ENCODE measurements around the gene ZHX3. TPM values are rescaled to one million over a fixed set of nuclear protein-coding genes. Genes with fewer than 3 reads are reported as not detected.

The ZHX3 gene
- total and polyA plus RNA-seq, 2 of the 13 experiments (the other 11 are each of a cell fraction or from before 2014, with no cell fraction given): 8.4 to 11.7 TPM

DNA sequence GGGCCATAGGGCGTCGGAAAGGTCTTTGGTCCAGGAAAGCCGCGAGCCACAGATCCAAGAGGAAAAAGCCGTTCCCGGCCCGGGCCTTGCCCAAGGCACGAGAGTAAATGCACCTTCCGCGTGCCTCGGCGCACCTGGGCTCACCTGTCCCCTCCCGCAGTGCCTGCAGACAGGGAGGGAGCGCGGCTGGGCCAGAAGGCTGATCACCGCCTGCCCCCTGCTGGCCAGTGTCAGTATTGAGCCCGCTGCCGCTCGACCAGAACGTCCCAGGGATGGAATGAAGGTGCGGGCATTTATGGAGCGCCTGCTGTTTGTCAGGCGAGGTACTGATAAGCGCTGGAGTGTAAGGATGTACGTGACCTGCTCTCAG, 22.4 kb upstream of the ZHX3 start (continued):
- 0 out of 2 replicates have a peak, but pooled peaks have one; percentile 48 for TF ChIP-seq SOX5 (CRISPR knock-in tag; IDR thresholded peaks at IDR 0.05; ENCODE audit: borderline replicate concordance)
- TF ChIP-seq ZC3H4 (CRISPR knock-in tag; IDR thresholded peaks at IDR 0.05; ENCODE audit: borderline replicate concordance): no peak
- TF ChIP-seq PRMT3 (CRISPR knock-in tag; IDR thresholded peaks at IDR 0.05; ENCODE audit: borderline replicate concordance, low read depth): no peak
- TF ChIP-seq DNMT1 (CRISPR knock-in tag; IDR thresholded peaks at IDR 0.05): peak; percentile 92; the same call in 1 of the 2 replicates
- TF ChIP-seq BCL6 (CRISPR knock-in tag; IDR thresholded peaks at IDR 0.05): peak; percentile 52; the same call in 1 of the 2 replicates
- TF ChIP-seq TSC22D2 (CRISPR knock-in tag; IDR thresholded peaks at IDR 0.05; ENCODE audit: borderline replicate concordance): 0 out of 2 replicates have a peak, but pooled peaks have one; percentile 34
- TF ChIP-seq NRL (CRISPR knock-in tag; IDR thresholded peaks at IDR 0.05; ENCODE audit: borderline replicate concordance): peak; percentile 87
- peak; percentile 55; the same call in 1 of the 2 replicates for TF ChIP-seq TGIF2 (CRISPR knock-in tag; IDR thresholded peaks at IDR 0.05)
- peak; percentile 20 for TF ChIP-seq ZNF629 (CRISPR knock-in tag; conservative IDR thresholded peaks at IDR 0.05)
- peak; percentile 17; the same call in 1 of the 2 replicates for TF ChIP-seq KDM4B (CRISPR knock-in tag; IDR thresholded peaks at IDR 0.05)
- no peak for TF ChIP-seq ZZZ3 (CRISPR knock-in tag; IDR thresholded peaks at IDR 0.05; ENCODE audit: borderline replicate concordance)
- TF ChIP-seq REL (CRISPR knock-in tag; conservative IDR thresholded peaks at IDR 0.05): no peak
- no peak for TF ChIP-seq ZNF20 (CRISPR knock-in tag; IDR thresholded peaks at IDR 0.05)
- no peak for TF ChIP-seq HES4 (CRISPR knock-in tag; IDR thresholded peaks at IDR 0.05; ENCODE audit: borderline replicate concordance)
- TF ChIP-seq ZNF614 (CRISPR knock-in tag; IDR thresholded peaks at IDR 0.05; ENCODE audit: borderline replicate concordance): peak; percentile 90; the same call in 1 of the 2 replicates
- TF ChIP-seq ZNF350 (CRISPR knock-in tag; IDR thresholded peaks at IDR 0.05; ENCODE audit: borderline replicate concordance, low read depth): peak; percentile 92
- TF ChIP-seq, protein P1, sequence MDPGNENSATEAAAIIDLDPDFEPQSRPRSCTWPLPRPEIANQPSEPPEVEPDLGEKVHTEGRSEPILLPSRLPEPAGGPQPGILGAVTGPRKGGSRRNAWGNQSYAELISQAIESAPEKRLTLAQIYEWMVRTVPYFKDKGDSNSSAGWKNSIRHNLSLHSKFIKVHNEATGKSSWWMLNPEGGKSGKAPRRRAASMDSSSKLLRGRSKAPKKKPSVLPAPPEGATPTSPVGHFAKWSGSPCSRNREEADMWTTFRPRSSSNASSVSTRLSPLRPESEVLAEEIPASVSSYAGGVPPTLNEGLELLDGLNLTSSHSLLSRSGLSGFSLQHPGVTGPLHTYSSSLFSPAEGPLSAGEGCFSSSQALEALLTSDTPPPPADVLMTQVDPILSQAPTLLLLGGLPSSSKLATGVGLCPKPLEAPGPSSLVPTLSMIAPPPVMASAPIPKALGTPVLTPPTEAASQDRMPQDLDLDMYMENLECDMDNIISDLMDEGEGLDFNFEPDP (CRISPR knock-in tag; conservative IDR thresholded peaks at IDR 0.05): peak; percentile 9; the same call in 1 of the 2 replicates
- no peak for TF ChIP-seq REXO4 (CRISPR knock-in tag; IDR thresholded peaks at IDR 0.05; ENCODE audit: borderline replicate concordance)
- no peak for TF ChIP-seq ZNF720 (CRISPR knock-in tag; IDR thresholded peaks at IDR 0.05)
- peak; percentile 64; the same call in 1 of the 2 replicates for TF ChIP-seq KLF11 (CRISPR knock-in tag; IDR thresholded peaks at IDR 0.05)
- peak; percentile 89 for TF ChIP-seq IRF2 (CRISPR knock-in tag; IDR thresholded peaks at IDR 0.05)
- 0 out of 2 replicates have a peak, but pooled peaks have one; percentile 80 for TF ChIP-seq ZIK1 (CRISPR knock-in tag; IDR thresholded peaks at IDR 0.05; ENCODE audit: borderline replicate concordance, low read depth)
- peak; percentile 17; the same call in 1 of the 2 replicates for TF ChIP-seq ZNF232 (CRISPR knock-in tag; IDR thresholded peaks at IDR 0.05; ENCODE audit: borderline replicate concordance)
- TF ChIP-seq RAD21 (CRISPR knock-in tag; IDR thresholded peaks at IDR 0.05): peak; percentile 100
- TF ChIP-seq, protein P2, sequence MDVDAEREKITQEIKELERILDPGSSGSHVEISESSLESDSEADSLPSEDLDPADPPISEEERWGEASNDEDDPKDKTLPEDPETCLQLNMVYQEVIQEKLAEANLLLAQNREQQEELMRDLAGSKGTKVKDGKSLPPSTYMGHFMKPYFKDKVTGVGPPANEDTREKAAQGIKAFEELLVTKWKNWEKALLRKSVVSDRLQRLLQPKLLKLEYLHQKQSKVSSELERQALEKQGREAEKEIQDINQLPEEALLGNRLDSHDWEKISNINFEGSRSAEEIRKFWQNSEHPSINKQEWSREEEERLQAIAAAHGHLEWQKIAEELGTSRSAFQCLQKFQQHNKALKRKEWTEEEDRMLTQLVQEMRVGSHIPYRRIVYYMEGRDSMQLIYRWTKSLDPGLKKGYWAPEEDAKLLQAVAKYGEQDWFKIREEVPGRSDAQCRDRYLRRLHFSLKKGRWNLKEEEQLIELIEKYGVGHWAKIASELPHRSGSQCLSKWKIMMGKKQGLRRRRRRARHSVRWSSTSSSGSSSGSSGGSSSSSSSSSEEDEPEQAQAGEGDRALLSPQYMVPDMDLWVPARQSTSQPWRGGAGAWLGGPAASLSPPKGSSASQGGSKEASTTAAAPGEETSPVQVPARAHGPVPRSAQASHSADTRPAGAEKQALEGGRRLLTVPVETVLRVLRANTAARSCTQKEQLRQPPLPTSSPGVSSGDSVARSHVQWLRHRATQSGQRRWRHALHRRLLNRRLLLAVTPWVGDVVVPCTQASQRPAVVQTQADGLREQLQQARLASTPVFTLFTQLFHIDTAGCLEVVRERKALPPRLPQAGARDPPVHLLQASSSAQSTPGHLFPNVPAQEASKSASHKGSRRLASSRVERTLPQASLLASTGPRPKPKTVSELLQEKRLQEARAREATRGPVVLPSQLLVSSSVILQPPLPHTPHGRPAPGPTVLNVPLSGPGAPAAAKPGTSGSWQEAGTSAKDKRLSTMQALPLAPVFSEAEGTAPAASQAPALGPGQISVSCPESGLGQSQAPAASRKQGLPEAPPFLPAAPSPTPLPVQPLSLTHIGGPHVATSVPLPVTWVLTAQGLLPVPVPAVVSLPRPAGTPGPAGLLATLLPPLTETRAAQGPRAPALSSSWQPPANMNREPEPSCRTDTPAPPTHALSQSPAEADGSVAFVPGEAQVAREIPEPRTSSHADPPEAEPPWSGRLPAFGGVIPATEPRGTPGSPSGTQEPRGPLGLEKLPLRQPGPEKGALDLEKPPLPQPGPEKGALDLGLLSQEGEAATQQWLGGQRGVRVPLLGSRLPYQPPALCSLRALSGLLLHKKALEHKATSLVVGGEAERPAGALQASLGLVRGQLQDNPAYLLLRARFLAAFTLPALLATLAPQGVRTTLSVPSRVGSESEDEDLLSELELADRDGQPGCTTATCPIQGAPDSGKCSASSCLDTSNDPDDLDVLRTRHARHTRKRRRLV (CRISPR knock-in tag; IDR thresholded peaks at IDR 0.05): 0 out of 2 replicates have a peak, but pooled peaks have one; percentile 66
- TF ChIP-seq HDAC2 (CRISPR knock-in tag; IDR thresholded peaks at IDR 0.05): peak; percentile 77; the same call in 1 of the 2 replicates
